NCI-H69 (cell line): Measurements from ENCODE around the gene OSBP2.

ENCODE experiments used
- DNase-seq: peaks from one replicate; lab custom pipeline; 2025; lab: John Stamatoyannopoulos, UW

The OSBP2 gene

GRCh38 chr22:30882184-30882717, 187.6 kb downstream of the OSBP2 start:
- DNase-seq = peak; percentile 39

- no peak for DNase-seq
These were observed 188.4 kb downstream of the OSBP2 start for GRCh38 chr22:30882974-30883533.

- DNase-seq = no peak
These were observed 189.0 kb downstream of the OSBP2 start for GRCh38 chr22:30883586-30884145.

- DNase-seq = no peak
These were observed 189.7 kb downstream of the OSBP2 start for GRCh38 chr22:30884211-30885000.

GRCh38 chr22:30885001-30885366, 190.3 kb downstream of the OSBP2 start:
- DNase-seq = no peak

GRCh38 chr22:30885591-30885990, 190.9 kb downstream of the OSBP2 start:
- no peak for DNase-seq

- no peak for DNase-seq
These were observed 192.8 kb downstream of the OSBP2 start for GRCh38 chr22:30887453-30887852.

GRCh38 chr22:30887861-30888260, 193.2 kb downstream of the OSBP2 start:
- DNase-seq = no peak

- no peak for DNase-seq
These were observed 194.8 kb downstream of the OSBP2 start for GRCh38 chr22:30889268-30889995.

GRCh38 chr22:30889996-30890480, 195.4 kb downstream of the OSBP2 start:
- DNase-seq = no peak

GRCh38 chr22:30890686-30891442, 196.2 kb downstream of the OSBP2 start:
- peak; percentile 37 for DNase-seq

- no peak for DNase-seq
These were observed 196.7 kb downstream of the OSBP2 start for GRCh38 chr22:30891443-30891755.

- no peak for DNase-seq
These were observed 197.1 kb downstream of the OSBP2 start for GRCh38 chr22:30891781-30892180.

GRCh38 chr22:30892286-30892685, 197.6 kb downstream of the OSBP2 start:
- no peak for DNase-seq

- no peak for DNase-seq
These were observed 198.1 kb downstream of the OSBP2 start for GRCh38 chr22:30892731-30893221.

GRCh38 chr22:30893434-30894370, 199.0 kb downstream of the OSBP2 start:
- DNase-seq = no peak

- DNase-seq = no peak
These were observed 199.7 kb downstream of the OSBP2 start for GRCh38 chr22:30894371-30894740.

- no peak for DNase-seq
These were observed 208.1 kb downstream of the OSBP2 start for GRCh38 chr22:30902496-30903357.

- DNase-seq = no peak
These were observed 209.3 kb downstream of the OSBP2 start for GRCh38 chr22:30903876-30904460.
